ENCODE results near the gene PDCL2.
"Not testable (repeated sequence)": the region's sequence is repeated elsewhere in the genome, so short reads cannot be mapped to it uniquely, and the experiment has no call there.

The PDCL2 gene, protein sequence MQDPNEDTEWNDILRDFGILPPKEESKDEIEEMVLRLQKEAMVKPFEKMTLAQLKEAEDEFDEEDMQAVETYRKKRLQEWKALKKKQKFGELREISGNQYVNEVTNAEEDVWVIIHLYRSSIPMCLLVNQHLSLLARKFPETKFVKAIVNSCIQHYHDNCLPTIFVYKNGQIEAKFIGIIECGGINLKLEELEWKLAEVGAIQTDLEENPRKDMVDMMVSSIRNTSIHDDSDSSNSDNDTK

DNA sequence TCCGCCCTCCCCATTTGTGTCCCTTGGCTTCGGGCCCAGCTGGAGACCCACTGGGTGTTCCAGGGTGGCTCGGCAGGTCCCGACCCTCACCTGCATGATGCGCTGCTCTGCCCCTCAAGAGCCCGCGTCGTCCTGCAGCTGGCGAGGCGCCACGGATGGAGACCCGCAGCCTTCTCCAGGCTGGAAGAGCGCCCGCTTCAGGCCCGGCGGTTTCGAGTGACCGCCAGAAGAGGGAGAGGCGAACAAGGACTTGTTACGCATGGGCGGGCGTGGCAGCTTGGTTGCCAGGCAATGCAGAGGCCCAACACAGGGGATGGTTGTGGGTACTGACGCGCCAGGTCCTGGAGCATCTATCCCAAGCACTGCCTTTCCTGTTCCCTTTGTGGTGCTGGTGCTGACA lies at the start of gene PDCL2:
Gene PDCL2 (minus strand): TSS at position 232 of the 400 bp plus-strand sequence. CDS start 136 bp downstream, at position 96.
- no peak for DNase-seq

DNA sequence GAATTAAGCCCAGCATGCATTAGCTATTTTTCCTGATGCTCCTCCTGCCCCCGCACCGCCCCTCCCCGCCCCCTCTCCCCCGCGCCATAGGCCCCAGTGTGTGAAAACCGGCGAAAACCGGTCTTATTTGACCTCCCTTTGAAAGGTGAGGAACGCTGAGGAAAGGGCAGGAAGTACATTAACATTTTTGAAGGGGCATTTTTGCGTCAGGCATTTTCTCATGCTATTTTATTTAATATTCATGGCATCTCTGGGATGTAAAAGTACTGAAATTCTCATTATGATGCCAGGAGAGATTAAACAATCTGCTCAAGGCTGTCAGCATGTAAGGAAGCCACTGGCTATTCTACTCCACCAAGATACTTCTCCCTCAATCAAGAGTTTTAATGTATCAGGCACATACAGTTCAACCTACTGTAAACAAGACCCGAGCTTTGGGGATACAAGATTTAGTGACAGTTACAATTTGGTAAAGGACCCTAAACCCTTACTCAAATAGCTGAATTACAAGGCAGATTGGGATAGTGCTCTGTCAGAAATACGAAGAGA lies 45.3 kb upstream of the PDCL2 start:
- DNase-seq: peak; percentile 67

GRCh38 chr4:55636656-55636999 lies 44.6 kb upstream of the PDCL2 start:
- DNase-seq: no peak

DNA sequence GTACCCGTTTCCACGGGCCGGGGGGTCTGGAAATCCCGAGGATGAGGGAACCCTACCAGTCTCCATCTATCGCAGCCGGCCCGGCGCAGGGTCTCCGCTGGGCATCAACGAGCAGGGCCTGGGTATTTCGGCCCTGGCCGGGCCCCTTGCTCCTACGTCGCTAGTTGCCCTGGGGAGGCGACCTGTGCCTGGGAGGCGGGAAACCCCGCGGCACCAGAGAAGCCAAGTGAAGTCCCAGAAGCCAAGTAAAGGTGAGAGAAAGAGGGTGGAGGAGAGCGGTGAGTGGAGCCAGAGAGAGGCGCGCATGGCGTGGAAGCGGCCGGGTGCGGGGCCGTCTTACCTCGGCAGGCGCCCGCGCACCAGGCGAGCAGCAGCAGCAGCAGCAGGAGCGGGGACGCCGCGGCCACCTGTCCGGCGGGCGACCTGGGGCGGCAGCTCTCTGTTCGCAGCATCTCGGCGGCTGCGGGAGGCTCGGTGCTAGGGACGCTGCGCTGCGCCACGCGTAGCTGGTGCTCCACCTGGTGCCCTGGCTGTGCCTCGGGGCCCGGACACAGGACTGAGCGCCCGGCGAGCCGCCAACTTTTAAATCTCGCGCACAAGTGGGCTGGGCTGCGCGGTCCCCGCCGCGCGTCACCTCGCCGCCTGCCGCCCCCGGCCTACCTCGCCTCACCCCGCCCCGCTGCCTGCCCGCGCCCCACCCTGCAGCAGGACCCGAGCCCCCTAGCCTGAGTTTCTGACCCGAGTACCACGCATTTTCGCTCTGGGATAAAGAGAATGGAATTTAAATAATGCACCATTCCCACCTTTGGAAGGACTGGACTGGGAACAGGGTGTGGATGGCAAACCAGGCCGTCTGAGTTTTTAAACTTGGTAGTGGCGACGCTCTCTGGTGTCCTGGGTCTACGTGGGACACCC lies 44.0 kb upstream of the PDCL2 start, which contains the start of gene NMU:
Gene NMU (minus strand): TSS at position 558 of the 915 bp plus-strand sequence. CDS start 106 bp downstream, at position 452.
- DNase-seq: peak; percentile 73

GRCh38 chr4:55635282-55635681 lies 43.2 kb upstream of the PDCL2 start:
- peak; percentile 62 for DNase-seq

- no peak for DNase-seq
These were observed 42.5 kb upstream of the PDCL2 start for GRCh38 chr4:55634417-55635128.

GRCh38 chr4:55633903-55634302 lies 41.9 kb upstream of the PDCL2 start:
- no peak for DNase-seq

GRCh38 chr4:55625835-55626234 lies 33.8 kb upstream of the PDCL2 start:
- no peak for DNase-seq

DNA sequence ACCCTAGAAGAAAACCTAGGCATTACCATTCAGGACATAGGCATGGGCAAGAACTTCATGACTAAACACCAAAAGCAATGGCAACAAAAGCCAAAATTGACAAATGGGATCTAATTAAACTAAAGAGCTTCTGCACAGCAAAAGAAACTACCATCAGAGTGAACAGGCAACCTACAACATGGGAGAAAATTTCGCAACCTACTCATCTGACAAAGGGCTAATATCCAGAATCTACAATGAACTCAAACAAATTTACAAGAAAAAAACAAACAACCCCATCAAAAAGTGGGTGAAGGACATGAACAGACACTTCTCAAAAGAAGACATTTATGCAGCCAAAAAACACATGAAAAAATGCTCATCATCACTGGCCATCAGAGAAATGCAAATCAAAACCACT lies 32.0 kb upstream of the PDCL2 start:
- DNase-seq: not testable (repeated sequence)

- no peak for DNase-seq
These were observed 26.6 kb upstream of the PDCL2 start for GRCh38 chr4:55618546-55619143.

GRCh38 chr4:55617587-55618197 lies 25.6 kb upstream of the PDCL2 start:
- no peak for DNase-seq

GRCh38 chr4:55615008-55615407 lies 23.0 kb upstream of the PDCL2 start:
- no peak for DNase-seq

- DNase-seq: peak; percentile 32
These were observed 21.6 kb upstream of the PDCL2 start for GRCh38 chr4:55613621-55614020.

- DNase-seq: no peak
These were observed 20.3 kb upstream of the PDCL2 start for GRCh38 chr4:55612341-55612740.

DNA sequence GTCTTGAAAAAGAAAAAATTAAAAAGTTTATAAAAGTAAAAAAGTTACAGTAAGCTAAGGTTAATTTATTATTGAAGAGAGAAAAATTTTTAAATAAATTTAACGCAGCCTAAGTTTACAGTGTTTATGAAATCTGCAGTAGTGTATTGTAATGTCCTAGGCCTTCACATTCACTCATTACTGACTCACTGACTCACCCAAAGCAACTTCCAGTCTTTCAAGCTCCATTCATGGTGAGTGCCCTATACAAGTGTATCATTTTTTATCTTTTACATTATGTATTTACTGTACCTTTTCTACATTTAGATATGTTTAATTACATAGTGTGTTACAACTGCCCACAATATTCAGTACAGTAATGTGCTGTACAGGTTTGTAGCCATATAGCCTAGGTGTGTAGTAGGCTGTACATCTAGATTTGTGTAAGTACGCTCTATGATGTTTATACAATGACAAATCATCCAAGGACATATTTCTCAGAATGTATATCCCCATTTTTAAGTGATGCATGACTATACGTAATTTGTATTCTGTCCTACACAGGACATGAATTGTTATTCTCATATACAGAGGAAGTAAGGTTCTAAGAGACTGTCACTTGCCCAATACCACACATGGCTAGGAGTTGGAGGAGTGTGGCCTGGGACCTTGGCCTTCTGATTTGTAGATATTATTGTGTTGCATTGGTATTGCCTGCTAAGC lies 19.5 kb upstream of the PDCL2 start:
- DNase-seq: no peak

DNA sequence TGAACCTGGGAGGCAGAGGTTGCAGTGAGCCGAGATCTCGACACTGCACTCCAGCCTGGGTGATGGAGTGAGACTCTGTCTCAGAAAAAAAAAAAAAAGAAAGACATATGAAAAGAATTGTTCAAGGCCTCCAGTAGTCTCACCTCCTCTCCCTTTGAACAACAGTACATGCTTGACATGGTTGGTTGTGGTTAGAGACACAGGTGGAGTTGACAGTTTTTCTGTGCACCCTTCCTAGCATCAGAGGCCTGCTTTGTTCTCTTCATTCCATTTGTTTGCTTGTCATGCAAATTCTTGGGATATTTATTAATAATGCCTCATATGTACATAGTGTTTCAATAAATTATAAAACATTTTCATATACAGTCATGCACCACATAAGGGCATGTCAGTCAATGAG lies 18.3 kb upstream of the PDCL2 start:
- no peak for DNase-seq

GRCh38 chr4:55609393-55609866 lies 17.4 kb upstream of the PDCL2 start:
- DNase-seq: no peak

- no peak for DNase-seq
These were observed 16.5 kb upstream of the PDCL2 start for GRCh38 chr4:55608591-55608990.

DNA sequence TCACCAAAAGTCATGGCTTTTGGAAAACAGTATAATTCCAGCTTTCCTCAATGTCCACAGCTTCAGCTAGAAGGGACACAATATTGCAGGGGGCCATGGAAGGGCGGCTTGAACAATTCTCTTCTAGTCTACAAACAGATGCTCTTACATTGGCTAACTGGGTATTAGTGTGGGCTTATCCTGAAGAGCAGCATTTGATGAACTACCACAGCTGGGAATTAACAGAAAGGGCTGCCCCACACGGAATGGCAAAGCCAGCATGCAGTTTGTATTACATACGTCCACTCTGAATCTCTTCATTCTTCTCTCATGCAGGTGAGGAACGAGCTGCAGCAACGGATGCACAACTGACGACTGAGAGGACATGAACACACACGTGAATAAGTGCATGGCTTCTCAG lies 13.0 kb upstream of the PDCL2 start:
- peak; percentile 4 for DNase-seq

- DNase-seq: no peak
These were observed 8.6 kb upstream of the PDCL2 start for GRCh38 chr4:55600640-55601039.

- no peak for DNase-seq
These were observed 6.6 kb upstream of the PDCL2 start for GRCh38 chr4:55598641-55599040.
